Stimulated activated CD8-positive, alpha-beta memory T cell treated with anti-CD3 and anti-CD28 coated beads, Interleukin-12 subunit alpha, Interleukin-12 subunit beta, amount 100 ng/mL, for 4 hours (primary cell): ENCODE results near the gene CLMN.
"Not testable (repeated sequence)": the region's sequence is repeated elsewhere in the genome, so short reads cannot be mapped to it uniquely, and the experiment has no call there.

Experiments
- DNase-seq: peaks from one replicate; pipeline ENCODE4 v3.0.0-alpha.2; 2020; ENCODE audit warnings: low read depth

The CLMN gene

DNA sequence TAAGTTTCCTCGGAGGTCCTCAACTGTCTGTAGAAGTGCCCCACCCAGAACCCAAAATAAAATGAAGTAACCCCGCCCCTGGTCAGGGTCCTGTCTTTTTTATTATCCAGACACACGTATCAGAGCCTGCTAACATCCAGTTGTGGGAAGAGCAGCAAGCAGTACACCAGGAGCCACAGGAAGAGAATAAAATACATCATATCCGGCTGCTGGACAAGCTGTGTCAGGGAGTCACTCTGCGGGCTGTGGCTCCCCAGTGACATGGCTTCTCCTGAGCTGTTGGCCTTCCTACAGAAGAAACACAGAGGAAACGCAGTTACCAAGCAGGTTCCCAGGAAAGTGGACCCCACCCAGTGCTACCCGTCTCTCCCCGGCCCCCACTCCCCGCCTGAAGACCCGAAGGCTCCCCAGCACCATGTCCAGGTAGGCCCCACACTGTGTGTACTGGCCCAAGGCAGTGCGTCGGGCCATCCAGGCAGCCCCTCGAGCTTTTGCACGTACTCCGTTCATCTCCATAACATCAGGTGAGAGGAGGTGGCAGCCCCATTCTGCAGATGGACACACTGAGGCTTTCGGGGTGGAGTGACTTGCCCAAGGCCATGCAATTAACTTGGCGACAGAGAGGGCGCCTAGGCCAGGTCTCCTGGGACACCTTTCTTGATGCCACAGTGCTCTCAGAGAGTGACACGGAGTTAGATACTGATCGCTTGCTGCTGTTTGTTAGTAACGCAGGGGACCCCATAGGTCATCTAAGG, 128.1 kb downstream of the CLMN start:
- DNase-seq = no peak

DNA sequence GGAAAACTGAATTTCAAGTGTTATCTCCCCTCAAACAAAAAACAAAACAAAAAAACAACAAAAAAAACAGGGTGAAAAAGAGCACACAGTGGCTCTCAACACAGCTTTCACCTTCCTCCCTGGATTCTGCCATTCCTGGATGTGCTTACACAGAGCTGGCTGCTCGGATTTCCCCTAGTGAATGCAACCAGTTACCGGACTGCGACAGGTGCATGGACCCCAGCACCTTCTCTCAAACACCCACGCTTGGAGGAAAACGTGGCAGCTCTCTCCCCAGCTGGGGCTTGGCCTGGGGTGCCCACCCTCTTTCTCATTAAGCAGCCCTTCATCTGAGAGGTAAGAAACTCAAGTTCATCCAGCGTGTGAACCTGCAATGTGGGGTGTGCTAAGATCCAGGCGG, 128.9 kb downstream of the CLMN start:
- no peak for DNase-seq

- no peak for DNase-seq
Measured at GRCh38 chr14:95190346-95190840, 129.3 kb downstream of the CLMN start.

GRCh38 chr14:95189367-95190132, 130.2 kb downstream of the CLMN start:
- DNase-seq = no peak

- DNase-seq = no peak
Measured at GRCh38 chr14:95188380-95188779, 131.3 kb downstream of the CLMN start.

- DNase-seq = no peak
Measured at GRCh38 chr14:95185767-95186392, 133.8 kb downstream of the CLMN start.

DNA sequence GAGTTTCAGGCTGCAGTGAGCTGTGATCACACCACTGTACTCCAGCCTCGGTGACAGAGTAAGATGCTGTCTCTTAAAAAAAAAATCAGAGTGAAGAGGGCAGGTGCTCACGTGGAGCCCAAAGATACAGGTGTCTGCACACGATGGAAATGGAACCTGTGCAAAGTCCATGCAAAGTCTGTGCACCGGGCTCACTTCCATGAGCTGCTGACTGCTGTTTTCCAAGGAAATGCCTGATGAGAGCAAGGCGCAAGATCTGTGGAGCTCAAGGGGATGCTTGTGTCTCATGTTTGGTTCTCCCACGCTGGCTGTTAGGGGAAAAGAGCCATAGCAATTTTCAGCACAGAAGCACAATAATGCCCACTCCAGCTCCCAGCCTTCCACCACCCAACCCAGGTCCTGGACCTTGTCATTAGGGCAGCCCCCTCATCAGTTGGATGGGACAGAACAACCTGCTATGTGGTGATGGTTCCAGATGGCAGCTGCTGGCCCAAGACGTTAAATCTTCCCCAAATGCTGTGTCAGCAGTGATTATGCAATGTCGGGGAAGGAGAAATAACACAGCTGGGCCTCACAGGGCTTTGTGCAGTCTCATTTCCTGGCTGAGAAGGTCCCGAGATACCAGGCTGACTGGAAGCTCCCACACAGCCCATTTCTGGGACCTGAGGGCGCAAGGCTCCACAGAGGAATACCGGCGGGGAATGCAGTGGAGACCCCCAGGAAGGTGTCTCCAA, 134.5 kb downstream of the CLMN start:
- no peak for DNase-seq

DNA sequence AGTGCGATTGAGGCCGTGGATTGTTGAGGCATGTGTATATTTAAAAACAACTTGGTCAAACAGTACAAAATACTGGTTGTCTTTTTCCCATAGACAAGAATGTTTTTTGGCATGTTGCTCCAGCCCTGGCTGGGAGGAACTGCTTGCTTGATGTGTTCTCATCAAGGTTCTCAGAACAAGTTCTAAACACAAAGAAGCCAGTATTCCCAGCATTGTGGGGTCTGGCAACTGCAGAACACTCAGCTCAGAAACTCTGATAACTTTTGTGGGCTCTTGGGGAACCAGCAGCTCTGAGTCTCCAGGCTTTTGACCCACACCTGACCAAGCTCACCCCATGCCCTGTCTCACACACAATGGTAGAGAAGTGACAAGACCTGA, 135.3 kb downstream of the CLMN start:
- no peak for DNase-seq

GRCh38 chr14:95183532-95184412, 135.9 kb downstream of the CLMN start:
- no peak for DNase-seq

- no peak for DNase-seq
Measured at GRCh38 chr14:95183082-95183481, 136.6 kb downstream of the CLMN start.

DNA sequence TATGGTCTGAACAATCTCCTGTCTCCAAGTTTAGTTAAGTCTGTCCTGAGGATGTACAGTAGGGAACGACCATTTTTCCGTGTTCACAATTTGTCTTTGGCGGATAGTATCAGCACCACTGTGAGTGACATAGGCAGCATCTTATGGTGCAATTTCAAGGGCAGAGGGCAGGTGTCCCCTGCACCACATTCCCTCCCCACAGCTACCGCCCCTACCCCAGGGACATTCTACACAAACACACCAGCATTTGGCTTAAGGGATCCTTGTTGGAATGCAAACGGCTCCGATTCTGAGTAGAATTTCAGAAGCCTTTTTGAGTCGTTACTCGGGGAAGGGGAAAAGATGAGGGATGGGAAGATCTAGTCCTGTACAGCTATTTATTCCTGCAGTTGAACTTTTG, 137.3 kb downstream of the CLMN start:
- DNase-seq = no peak

DNA sequence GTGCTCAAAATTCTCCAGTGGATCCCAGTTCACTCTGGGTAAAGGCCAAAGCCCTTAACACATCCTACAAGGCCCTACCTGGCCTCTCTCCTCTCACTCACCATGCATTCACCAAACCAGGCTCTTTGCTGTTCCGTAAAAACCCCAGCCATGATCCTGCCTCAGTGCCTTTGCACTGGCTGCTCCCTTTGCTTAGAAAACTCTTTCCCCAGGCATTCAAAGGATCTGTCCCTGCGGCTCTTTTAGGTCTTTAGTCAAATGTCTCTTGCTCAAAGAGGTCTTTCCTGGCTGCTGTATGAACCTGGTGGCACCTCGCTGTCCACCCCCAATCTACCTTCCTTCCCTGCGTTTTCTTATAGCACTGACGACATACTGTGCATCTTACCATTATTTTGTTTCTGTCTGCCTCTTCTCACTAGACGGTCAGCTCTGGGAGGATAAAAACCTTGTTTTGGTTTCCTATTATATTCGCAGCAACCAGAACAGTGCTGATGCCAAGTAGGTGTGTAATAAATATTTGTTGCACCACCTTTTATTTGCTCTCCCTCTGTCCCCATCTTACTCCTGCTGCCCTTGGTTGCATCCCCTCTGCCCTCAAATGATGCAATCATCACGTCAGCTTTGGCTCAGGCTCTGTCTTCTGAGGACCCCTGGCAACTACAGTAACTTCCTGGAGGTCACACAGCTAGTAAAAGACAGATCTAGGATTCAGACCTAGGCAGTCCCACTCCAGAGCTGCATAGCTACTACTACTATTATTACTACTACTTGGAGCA, 138.6 kb downstream of the CLMN start:
- DNase-seq = no peak

DNA sequence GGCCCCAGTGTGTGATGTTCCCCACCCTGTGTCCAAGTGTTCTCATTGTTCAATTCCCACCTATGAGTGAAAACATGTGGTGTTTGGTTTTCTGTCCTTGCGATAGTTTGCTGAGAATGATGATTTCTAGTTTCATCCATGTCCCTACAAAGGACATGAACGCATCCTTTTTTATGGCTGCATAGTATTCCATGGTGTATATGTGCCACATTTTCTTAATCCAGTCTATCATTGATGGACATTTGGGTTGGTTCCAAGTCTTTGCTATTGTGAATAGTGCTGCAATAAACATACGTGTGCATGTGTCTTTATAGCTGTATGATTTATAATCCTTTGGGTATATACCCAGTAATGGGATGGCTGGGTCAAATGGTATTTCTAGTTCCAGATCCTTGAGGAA, 144.0 kb downstream of the CLMN start:
- not testable (repeated sequence) for DNase-seq

DNA sequence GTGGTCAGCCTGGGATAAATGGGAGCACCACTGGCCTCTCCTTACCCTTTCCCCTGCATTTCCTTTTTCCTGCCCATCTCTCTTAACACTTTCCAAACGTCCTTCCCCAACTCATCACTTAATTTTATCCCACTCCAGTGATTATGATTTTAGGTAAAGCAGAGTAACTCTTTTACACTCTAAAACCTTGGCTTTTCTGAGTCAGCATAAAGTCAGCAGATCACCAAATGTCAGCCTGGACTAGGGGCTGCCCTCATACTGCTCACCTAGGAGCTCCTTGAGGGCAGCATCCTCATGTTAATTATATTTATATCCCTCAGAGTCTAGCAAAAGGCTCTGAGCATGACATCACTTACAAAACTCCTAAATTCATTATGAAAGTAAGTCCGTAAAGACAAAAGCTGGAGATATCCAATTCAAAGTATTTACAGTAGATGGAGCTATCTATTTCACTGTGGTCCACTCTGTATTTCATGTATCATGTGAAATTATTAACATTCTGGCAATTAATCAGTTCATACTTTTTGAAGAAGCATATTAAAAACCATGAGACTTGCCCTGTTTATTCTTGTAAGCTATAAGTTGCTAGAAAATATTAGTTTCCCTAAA, 145.4 kb downstream of the CLMN start:
- DNase-seq = no peak

GRCh38 chr14:95173518-95173917, 146.2 kb downstream of the CLMN start:
- DNase-seq = no peak

DNA sequence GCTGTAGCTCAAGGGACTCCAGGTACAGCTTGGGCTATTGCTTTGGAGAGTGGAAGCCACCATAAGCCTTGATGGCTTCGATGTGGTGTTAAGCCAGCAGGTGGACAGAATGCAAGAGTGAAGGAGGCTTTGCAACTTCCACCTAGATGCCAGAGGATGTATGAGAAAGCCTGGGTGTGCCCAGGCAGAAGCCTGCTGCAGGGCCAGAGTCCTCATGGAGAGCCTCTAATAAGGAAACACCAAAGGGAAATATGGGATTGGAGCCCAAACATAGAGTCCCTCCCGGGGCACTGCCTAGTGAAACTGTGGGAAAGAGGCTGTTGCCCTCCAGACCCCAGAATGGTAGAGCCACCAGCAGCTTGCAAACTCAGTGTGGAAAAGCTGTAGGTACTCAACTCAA, 152.5 kb downstream of the CLMN start:
- DNase-seq = no peak

GRCh38 chr14:95165517-95165916, 154.2 kb downstream of the CLMN start:
- DNase-seq = no peak

DNA sequence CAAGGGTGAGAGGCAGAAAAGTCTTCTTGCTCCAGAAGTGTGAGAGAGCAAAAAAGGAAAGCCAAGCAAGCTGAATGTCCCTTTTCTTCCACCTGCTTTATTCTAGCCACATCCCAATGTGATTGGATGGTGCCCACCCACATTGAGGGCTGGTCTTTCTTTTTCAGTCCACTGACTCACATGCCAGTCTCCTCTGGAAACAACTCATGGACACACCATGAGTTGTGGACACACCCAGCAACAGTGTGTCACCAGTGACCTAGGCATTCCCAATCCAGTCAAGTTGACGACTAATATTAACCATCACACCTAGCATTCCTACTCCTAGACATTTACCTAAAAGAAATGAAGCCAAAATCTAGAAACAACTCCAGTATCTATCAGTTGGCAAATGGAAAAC, 155.2 kb downstream of the CLMN start:
- no peak for DNase-seq

- no peak for DNase-seq
Measured at GRCh38 chr14:95163666-95164065, 156.0 kb downstream of the CLMN start.

GRCh38 chr14:95163132-95163531, 156.6 kb downstream of the CLMN start:
- DNase-seq = no peak
